Fibroblast of villous mesenchyme (primary cell): ENCODE data around the gene UBXN6. TPM values are rescaled to one million over a fixed set of nuclear protein-coding genes. Genes with fewer than 3 reads are reported as not detected.

Experiments used
- DNase-seq: peaks from one replicate; pipeline ENCODE4 v3.0.0-alpha.2; 2010; ENCODE audit warnings: low read depth
- H3K4me3 ChIP-seq: 2 replicates; pipeline ENCODE4 v1.5.1; 2011; ENCODE audit warnings: low read depth, mild to moderate bottlenecking, low read length
- CTCF ChIP-seq: IDR thresholded peaks from 2 replicates; pipeline ENCODE4 v1.5.1; 2012; ENCODE audit warnings: low read depth, mild to moderate bottlenecking, low read length; ENCODE audit not compliant: insufficient read depth
- total RNA-seq: library from RNA; depleted of rRNA; stranded (reverse); fragments of >200 nt; gene quantifications from 2 replicates; pipeline ENCODE4 v1.2.3, GENCODE V29; 2012

The UBXN6 gene
- total RNA-seq, 1 donor = 104 TPM

- TF ChIP-seq CTCF = no peak
- no peak overlapping the region for H3K4me3 ChIP-seq
- DNase-seq = no peak
Observed at GRCh38 chr19:4493929-4494690, 36.5 kb upstream of the UBXN6 start.

- DNase-seq = no peak
- TF ChIP-seq CTCF = no peak
- H3K4me3 ChIP-seq = no peak overlapping the region
Observed at GRCh38 chr19:4493104-4493928, 35.7 kb upstream of the UBXN6 start.

GRCh38 chr19:4492337-4493103 lies 34.9 kb upstream of the UBXN6 start:
- TF ChIP-seq CTCF = no peak

GRCh38 chr19:4491446-4491845 lies 33.9 kb upstream of the UBXN6 start:
- no peak overlapping the region for H3K4me3 ChIP-seq
- TF ChIP-seq CTCF = no peak
- DNase-seq = no peak

More at GRCh38 chr19:4492337-4493103, 34.9 kb upstream of the UBXN6 start:
- no peak overlapping the region for H3K4me3 ChIP-seq
- DNase-seq = no peak

- no peak for DNase-seq
- TF ChIP-seq CTCF = no peak
Observed at GRCh38 chr19:4488496-4488895, 30.9 kb upstream of the UBXN6 start.

GRCh38 chr19:4487572-4487971 lies 30.0 kb upstream of the UBXN6 start:
- no peak overlapping the region for H3K4me3 ChIP-seq
- no peak for TF ChIP-seq CTCF

More at GRCh38 chr19:4488496-4488895, 30.9 kb upstream of the UBXN6 start:
- H3K4me3 ChIP-seq = no peak overlapping the region

More at GRCh38 chr19:4487572-4487971, 30.0 kb upstream of the UBXN6 start:
- no peak for DNase-seq
